Amniotic epithelial cell (primary cell): Measurements from ENCODE around the gene LIMS2.

ENCODE experiments used
- DNase-seq: peaks from one replicate; pipeline ENCODE4 v3.0.0-alpha.2; 2010; ENCODE audit warnings: low read depth

Gene LIMS2

GRCh38 chr2:127633556-127634065 is 41.7 kb downstream of the LIMS2 start:
- DNase-seq, result no peak

GRCh38 chr2:127632592-127633489 is 42.5 kb downstream of the LIMS2 start:
- DNase-seq, result no peak

- DNase-seq, result no peak
These were observed 43.2 kb downstream of the LIMS2 start for GRCh38 chr2:127631997-127632581.

GRCh38 chr2:127631541-127631996 is 43.8 kb downstream of the LIMS2 start:
- no peak for DNase-seq

- no peak for DNase-seq
These were observed 44.3 kb downstream of the LIMS2 start for GRCh38 chr2:127630864-127631540.

GRCh38 chr2:127630096-127630863 is 45.0 kb downstream of the LIMS2 start:
- DNase-seq, result no peak

GRCh38 chr2:127629637-127630036 is 45.7 kb downstream of the LIMS2 start:
- no peak for DNase-seq

- DNase-seq, result no peak
These were observed 46.3 kb downstream of the LIMS2 start for GRCh38 chr2:127628767-127629614.

GRCh38 chr2:127627740-127628571 is 47.4 kb downstream of the LIMS2 start:
- DNase-seq, result no peak

- DNase-seq, result no peak
These were observed 48.2 kb downstream of the LIMS2 start for GRCh38 chr2:127626917-127627739.

GRCh38 chr2:127626175-127626574 is 49.2 kb downstream of the LIMS2 start:
- DNase-seq, result no peak

- no peak for DNase-seq
These were observed 49.8 kb downstream of the LIMS2 start for GRCh38 chr2:127625572-127625951.

- no peak for DNase-seq
These were observed 50.4 kb downstream of the LIMS2 start for GRCh38 chr2:127624756-127625571.

- DNase-seq, result no peak
These were observed 51.0 kb downstream of the LIMS2 start for GRCh38 chr2:127624320-127624755.

GRCh38 chr2:127623388-127624319 is 51.7 kb downstream of the LIMS2 start:
- DNase-seq, result peak; percentile 23

GRCh38 chr2:127622561-127623387 is 52.6 kb downstream of the LIMS2 start:
- no peak for DNase-seq
